Activated CD4-positive, CD25-positive, alpha-beta regulatory T cell (primary cell): ENCODE measurements around the gene ATXN7L1.
A peak's percentile ranks its signal among the peaks of the same experiment; 100 is the strongest.
"Not testable (repeated sequence)": the region's sequence is repeated elsewhere in the genome, so short reads cannot be mapped to it uniquely, and the experiment has no call there.

Experiments
- DNase-seq, 4 experiments: peaks; one replicate each; lab custom pipeline; 2025; lab: John Stamatoyannopoulos, UW

The ATXN7L1 gene

GRCh38 chr7:105613611-105614330 is 262.6 kb downstream of the ATXN7L1 start:
- no peak for DNase-seq

- DNase-seq, result no peak
Measured at GRCh38 chr7:105612806-105613205, 263.6 kb downstream of the ATXN7L1 start.

GRCh38 chr7:105611856-105612775 is 264.3 kb downstream of the ATXN7L1 start:
- DNase-seq, result no peak

GRCh38 chr7:105610165-105610930 is 266.1 kb downstream of the ATXN7L1 start:
- DNase-seq, result no peak

GRCh38 chr7:105602325-105603305 is 273.8 kb downstream of the ATXN7L1 start:
- no peak for DNase-seq

- no peak for DNase-seq
Measured at GRCh38 chr7:105600720-105601550, 275.5 kb downstream of the ATXN7L1 start.

GRCh38 chr7:105599551-105599950 is 276.8 kb downstream of the ATXN7L1 start:
- no peak for DNase-seq

GRCh38 chr7:105599080-105599479 is 277.3 kb downstream of the ATXN7L1 start:
- not testable (repeated sequence) for DNase-seq

GRCh38 chr7:105596866-105597265 is 279.5 kb downstream of the ATXN7L1 start:
- DNase-seq, result no peak

GRCh38 chr7:105594034-105594433 is 282.4 kb downstream of the ATXN7L1 start:
- DNase-seq, result no peak

GRCh38 chr7:105591522-105591921 is 284.9 kb downstream of the ATXN7L1 start:
- no peak for DNase-seq

- no peak for DNase-seq
Measured at GRCh38 chr7:105590793-105591192, 285.6 kb downstream of the ATXN7L1 start.

- DNase-seq, result peak in 2 of 4 experiments; percentile 5 to 29
Measured at GRCh38 chr7:105589356-105590077, 286.9 kb downstream of the ATXN7L1 start.

GRCh38 chr7:105587909-105588635 is 288.3 kb downstream of the ATXN7L1 start:
- no peak for DNase-seq

GRCh38 chr7:105585850-105586500 is 290.4 kb downstream of the ATXN7L1 start:
- no peak for DNase-seq

- DNase-seq, result no peak
Measured at GRCh38 chr7:105584165-105584564, 292.2 kb downstream of the ATXN7L1 start.

- DNase-seq, result no peak
Measured at GRCh38 chr7:105583061-105583460, 293.3 kb downstream of the ATXN7L1 start.
